Endometrial microvascular endothelial cells (primary cell): ENCODE results near the gene CT47C1. TPM values are rescaled to one million over a fixed set of nuclear protein-coding genes. Genes with fewer than 3 reads are reported as not detected.

Experiments used
- in situ Hi-C: cut with HindIII; loops from 2 replicates; pipeline ENCODE4 v1.10.0; 2017; ENCODE audit warnings: low sequenced_read_pairs, low pct_unique_long_range_greater_than_20kb; ENCODE audit errors: inconsistent ontology term
- total RNA-seq: library from RNA; depleted of rRNA; stranded (reverse); fragments of >200 nt; gene quantifications from one replicate; pipeline ENCODE4 v1.2.3, GENCODE V29; 2015; ENCODE audit errors: inconsistent ontology term

The CT47C1 gene
- total RNA-seq, 1 donor from 2014 or later: not detected

GRCh38 chrX:119069762-119070161, 3.0 kb upstream of the CT47C1 start:
- in situ Hi-C loops: no loop called here

DNA sequence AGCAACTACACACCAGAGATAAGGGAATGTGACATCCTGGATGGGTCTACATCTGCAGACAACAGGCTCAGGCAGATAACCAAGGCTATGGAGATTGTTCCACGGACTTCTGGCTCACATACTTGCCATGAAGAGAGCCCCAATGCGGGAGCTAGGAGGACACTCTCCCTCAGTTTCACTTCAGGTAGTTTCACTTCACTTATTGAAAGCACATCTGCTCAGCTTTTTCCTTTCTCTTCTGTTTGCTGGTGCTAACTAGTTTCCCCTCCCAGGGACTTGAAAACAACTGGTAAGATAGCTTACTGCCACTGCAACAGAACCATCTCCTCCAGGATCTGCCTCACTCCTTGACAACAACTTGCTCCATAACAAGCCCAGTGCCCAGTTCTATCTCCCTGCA, 1.4 kb upstream of the CT47C1 start:
- in situ Hi-C loops: no loop called here

- in situ Hi-C loops: no loop called here
Measured at GRCh38 chrX:119073200-119073905, 560 bp downstream of the CT47C1 start.

GRCh38 chrX:119073911-119074310, 1.1 kb downstream of the CT47C1 start:
- in situ Hi-C loops: no loop called here

DNA sequence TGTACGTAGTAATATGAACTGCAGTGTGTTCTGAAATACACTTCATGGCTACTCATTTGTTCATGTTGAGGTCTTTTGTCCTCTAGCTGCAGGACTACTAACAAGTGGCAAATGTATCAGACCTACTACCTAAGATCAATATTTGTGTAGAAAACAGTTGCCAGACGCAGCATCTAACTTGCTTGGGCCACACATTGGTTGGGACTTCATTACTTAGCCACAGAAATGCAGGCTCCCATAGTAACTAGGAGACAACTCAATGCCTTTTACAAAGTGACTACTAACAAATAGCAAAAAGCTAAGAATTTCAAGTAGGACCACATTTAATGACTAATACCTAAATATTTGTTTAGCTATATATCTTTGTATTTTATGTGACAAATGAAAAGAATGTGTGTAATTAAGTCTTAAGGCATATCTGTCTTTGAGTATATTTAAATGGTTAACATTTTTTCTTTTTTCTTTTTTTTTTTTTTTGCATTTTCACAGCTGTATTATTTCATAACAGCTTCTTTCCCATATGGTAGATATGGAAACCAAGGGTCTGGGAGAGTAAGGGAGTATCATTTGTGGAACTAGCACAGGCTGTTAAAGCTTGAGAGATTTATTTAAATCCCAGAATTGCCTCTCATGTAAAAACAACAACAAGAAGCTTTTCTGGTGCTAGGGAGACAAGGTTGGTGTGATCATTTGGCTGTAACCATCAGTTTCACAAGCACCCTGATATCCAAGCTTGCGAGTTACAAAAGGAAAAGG, 2.7 kb downstream of the CT47C1 start:
- in situ Hi-C loops: no loop called here

DNA sequence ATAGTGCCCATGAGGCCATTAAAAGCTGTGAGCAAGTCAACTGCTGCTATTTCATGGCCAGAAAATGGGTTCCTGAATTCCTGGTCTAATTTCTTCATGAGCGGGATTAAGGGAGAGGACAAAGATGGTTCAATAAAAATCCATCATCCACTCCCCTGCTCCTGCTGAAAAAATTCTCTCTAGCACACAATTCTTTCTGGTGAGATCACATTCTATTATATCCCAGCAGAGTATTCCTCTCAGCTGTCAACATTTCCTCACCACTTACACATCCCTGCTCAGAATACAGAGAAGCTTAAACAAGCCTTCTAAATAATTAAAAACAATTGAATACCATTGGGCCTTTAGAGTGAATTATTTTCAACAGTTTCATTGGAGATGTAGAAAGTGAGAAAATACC, 9.5 kb downstream of the CT47C1 start:
- in situ Hi-C loops: no loop called here

- in situ Hi-C loops: no loop called here
Measured at GRCh38 chrX:119084766-119085165, 12.0 kb downstream of the CT47C1 start.

DNA sequence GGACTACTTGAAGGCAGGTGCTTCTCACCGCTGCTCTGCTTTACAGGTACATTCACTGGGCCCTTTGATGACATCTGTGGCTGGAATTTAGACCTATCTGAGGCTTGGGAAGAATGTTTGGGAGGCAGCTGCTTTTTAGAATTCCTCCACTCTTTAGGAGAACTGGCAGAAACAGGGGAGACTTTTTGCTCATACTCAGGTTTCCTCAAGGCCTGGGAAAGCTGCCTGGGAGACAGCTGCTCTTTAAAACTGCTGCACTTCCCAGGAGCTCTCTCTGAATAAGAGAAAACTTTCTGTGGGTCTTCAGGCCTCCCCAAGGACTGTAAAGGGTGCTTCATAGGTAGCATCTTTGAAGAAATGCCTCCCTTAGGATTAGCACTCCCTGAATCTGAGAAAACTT, 14.3 kb downstream of the CT47C1 start:
- in situ Hi-C loops: no loop called here

- in situ Hi-C loops: no loop called here
Measured at GRCh38 chrX:119089619-119090018, 16.8 kb downstream of the CT47C1 start.

- in situ Hi-C loops: no loop called here
Measured at GRCh38 chrX:119090627-119091026, 17.8 kb downstream of the CT47C1 start.

DNA sequence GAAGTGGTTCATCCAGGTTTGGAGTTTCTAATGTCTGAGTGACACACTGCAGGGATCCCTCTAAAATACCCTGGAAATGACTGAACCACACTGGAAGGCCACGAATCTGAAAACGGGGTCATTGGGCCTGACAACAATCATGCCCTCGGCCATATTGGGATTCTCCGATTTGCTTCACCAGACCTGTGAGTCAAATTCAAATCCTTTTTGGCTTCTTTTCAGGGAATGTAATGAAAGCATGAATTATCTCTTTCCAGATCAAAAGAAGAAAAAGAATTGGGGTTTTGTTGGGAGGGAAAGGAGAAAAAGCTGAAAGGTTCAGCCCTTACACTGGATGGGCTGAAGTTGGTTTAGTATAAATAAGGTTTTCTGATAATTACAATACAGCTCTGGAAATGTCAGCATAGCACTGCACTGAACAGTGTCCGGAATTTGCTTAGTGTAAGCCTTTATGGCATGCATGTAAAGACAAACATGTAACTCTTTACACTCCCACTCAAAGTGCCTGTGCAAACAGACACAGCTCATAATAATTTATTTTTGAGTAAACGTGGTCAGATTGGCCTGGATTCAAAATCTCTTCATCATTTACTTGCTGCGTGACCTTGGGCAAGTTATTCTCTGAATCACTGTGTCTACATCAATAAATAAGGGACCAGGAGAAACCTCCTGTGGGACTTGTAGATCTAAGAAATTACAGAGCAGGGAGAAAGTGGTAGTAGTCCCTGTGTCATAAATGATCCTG, 21.4 kb downstream of the CT47C1 start:
- in situ Hi-C loops: no loop called here

DNA sequence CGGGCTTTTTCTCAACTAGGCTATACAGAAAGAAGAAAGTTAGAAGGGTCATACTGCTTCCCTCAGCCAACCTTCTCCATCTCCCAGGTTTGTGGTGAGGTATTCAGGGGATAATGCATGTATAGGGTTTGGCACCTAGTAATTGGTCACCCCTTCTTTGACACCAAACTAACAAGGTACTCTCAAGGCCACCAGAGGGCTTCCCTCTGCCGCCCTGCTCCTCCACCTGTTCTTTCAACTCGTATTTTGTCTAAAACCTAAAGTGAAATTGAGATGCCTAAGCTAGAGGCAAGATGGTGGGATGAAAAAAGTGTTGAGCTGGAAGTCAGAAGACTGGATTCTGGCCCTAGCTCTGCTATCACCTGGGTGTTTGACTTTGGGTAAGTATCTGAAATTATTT, 22.0 kb downstream of the CT47C1 start:
- in situ Hi-C loops: no loop called here

DNA sequence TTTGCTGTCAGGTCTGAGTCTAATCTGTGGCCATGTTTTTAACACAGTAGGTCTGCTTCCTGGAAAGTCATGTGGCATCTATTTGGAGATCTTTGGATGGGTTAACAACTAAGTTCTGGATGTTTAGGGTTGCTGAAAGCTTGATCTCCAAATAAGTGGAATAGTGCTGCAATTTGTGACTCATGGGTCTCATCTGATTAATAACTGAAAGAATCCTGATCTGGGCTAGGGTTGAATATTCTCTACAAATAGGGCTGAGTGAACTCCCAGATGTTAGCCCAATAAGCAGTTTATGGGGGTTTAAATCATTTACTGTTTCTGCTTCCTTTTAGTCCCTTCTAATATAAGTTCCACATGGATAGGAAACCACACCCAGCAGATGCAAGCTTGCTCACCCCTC, 23.1 kb downstream of the CT47C1 start:
- in situ Hi-C loops: no loop called here

DNA sequence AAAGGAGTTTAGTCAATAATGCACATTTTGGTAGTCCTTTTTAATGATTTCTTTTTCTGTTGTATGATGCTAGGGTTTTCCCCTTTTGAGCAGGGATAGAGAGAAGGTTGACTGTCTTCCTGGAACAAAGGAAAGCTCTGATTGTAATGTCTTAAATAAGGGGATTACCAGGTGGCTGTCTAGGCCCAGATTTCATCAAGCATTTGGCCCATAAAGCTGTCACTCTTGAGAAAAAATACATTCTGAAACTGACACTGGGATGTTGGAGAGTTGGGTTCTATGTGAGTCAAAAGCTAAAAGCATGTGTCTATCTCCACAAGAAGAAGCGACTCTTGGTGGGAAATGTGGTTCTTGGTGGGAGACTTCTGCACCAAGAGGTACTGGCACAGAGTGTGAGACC, 28.4 kb downstream of the CT47C1 start:
- in situ Hi-C loops: no loop called here

- in situ Hi-C loops: no loop called here
Measured at GRCh38 chrX:119105826-119106225, 33.0 kb downstream of the CT47C1 start.

DNA sequence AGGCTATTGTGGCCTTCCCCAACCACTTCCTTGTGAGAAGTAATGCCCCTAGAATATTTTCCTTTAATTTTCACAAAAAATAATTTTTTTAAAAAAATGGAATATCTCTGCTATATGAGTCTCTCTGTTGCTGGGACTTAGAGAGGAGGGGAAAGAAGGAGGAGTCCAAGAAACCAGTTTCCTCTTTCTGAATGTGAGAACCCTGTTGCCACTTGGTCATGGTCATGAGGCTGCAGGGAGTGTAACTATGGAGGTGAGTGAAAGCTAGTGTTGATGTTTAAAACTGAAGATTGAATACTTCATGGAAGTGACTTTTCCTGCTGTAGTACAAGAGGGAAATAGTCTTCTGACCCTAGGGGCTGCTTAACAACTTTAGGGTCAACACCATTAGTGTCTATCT, 34.4 kb downstream of the CT47C1 start:
- in situ Hi-C loops: no loop called here

GRCh38 chrX:119118780-119119395, 46.1 kb downstream of the CT47C1 start:
- in situ Hi-C loops: no loop called here

DNA sequence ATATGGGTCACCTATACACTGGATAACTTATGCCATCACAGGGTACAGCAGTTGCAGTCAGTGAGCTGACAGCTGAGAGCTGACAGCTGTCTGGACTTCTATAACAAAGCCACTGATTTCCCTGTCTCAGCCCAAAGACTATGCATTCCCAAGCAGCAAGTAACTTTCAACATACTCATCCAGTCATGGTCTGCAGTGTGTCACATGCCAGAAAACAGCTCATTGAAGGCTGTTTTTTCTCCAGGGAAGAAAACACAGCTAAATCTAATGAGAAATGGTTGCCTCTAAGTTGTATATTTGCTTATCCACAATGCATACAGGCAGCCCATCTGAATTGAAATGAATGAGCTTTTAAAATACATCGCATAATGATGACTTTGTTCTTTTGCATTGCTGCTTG, 48.5 kb downstream of the CT47C1 start:
- in situ Hi-C loops: no loop called here
